GM12892 (cell line): ENCODE measurements around the gene LNPK.
"Not testable (repeated sequence)": the region's sequence is repeated elsewhere in the genome, so short reads cannot be mapped to it uniquely, and the experiment has no call there.

Experiments used
- DNase-seq: peaks from one replicate; pipeline ENCODE4 v3.0.0; 2011; ENCODE audit not compliant: insufficient read length
- FAIRE-seq: peaks from 2 replicates; lab custom pipeline; 2011; peaks lifted over from hg19 to GRCh38; lab: Jason Lieb, UNC
- POLR2A ChIP-seq: IDR thresholded peaks from 2 replicates; pipeline ENCODE4 v1.6.1; 2011; ENCODE audit warnings: low read depth, low read length, control low read depth
- POLR2AphosphoS5 ChIP-seq: IDR thresholded peaks from 2 replicates; pipeline ENCODE4 v1.6.1; 2011; ENCODE audit warnings: low read depth, low read length, control low read depth
- TAF1 ChIP-seq: IDR thresholded peaks from 2 replicates; pipeline ENCODE4 v1.6.1; 2011; ENCODE audit warnings: low read depth, mild to moderate bottlenecking, control low read depth, low read length, borderline replicate concordance

Gene LNPK

GRCh38 chr2:176004934-176005333 lies 2.9 kb upstream of the LNPK start:
- DNase-seq, result no peak
- FAIRE-seq, result no peak
- TF ChIP-seq POLR2A (no peak), TAF1 (no peak), POLR2AphosphoS5 (no peak)

GRCh38 chr2:176003958-176004357 lies 1.9 kb upstream of the LNPK start:
- DNase-seq (no peak), FAIRE-seq (no peak)
- no peak for TF ChIP-seq TAF1
- no peak for TF ChIP-seq POLR2AphosphoS5
- TF ChIP-seq POLR2A, result no peak

- TF ChIP-seq TAF1 (no peak), POLR2A (no peak), POLR2AphosphoS5 (no peak)
- peak; percentile 8 for DNase-seq
- peak; percentile 14 for FAIRE-seq
These were observed 682 bp upstream of the LNPK start for GRCh38 chr2:176002688-176003210.

GRCh38 chr2:176001281-176001915 lies 669 bp downstream of the LNPK start:
- peak; percentile 85 for FAIRE-seq
- DNase-seq, result peak; percentile 11
- no peak; the same call in 1 of the 2 replicates for TF ChIP-seq TAF1
- TF ChIP-seq POLR2A, result no peak
- TF ChIP-seq POLR2AphosphoS5, result no peak; the same call in 1 of the 2 replicates

GRCh38 chr2:175999283-175999819 lies 2.7 kb downstream of the LNPK start:
- FAIRE-seq, result no peak
- no peak for DNase-seq
- no peak for TF ChIP-seq POLR2A
- no peak for TF ChIP-seq TAF1
- no peak for TF ChIP-seq POLR2AphosphoS5

GRCh38 chr2:175990099-175990498 lies 12.0 kb downstream of the LNPK start:
- no peak for TF ChIP-seq POLR2A
- no peak for TF ChIP-seq TAF1
- TF ChIP-seq POLR2AphosphoS5, result no peak
- DNase-seq (no peak), FAIRE-seq (no peak)

GRCh38 chr2:175987126-175987525 lies 14.9 kb downstream of the LNPK start:
- FAIRE-seq, DNase-seq: not testable (repeated sequence)

GRCh38 chr2:175984846-175985245 lies 17.2 kb downstream of the LNPK start:
- TF ChIP-seq TAF1, result no peak
- no peak for TF ChIP-seq POLR2AphosphoS5
- TF ChIP-seq POLR2A, result no peak
- no peak for DNase-seq
- no peak for FAIRE-seq

GRCh38 chr2:175981551-175981950 lies 20.5 kb downstream of the LNPK start:
- DNase-seq (no peak), FAIRE-seq (no peak)
- TF ChIP-seq POLR2A (no peak), TAF1 (no peak), POLR2AphosphoS5 (no peak)

GRCh38 chr2:175976391-175977157 lies 25.5 kb downstream of the LNPK start:
- FAIRE-seq (no peak), DNase-seq (no peak)
- TF ChIP-seq POLR2A (no peak), TAF1 (no peak), POLR2AphosphoS5 (no peak)

- FAIRE-seq (peak; percentile 21), DNase-seq (no peak)
- no peak for TF ChIP-seq POLR2A
- TF ChIP-seq TAF1, result no peak
- TF ChIP-seq POLR2AphosphoS5, result no peak
These were observed 28.7 kb downstream of the LNPK start for GRCh38 chr2:175973373-175973772.

GRCh38 chr2:175966839-175967238 lies 35.2 kb downstream of the LNPK start:
- DNase-seq, result no peak
- no peak for FAIRE-seq
- no peak for TF ChIP-seq TAF1
- TF ChIP-seq POLR2AphosphoS5, result no peak
- TF ChIP-seq POLR2A, result no peak
